ENCODE data around the gene SEMA3A. TPM values are rescaled to one million over a fixed set of nuclear protein-coding genes. Genes with fewer than 3 reads are reported as not detected.

The SEMA3A gene
- total and polyA plus RNA-seq, 2 donors (not counting 1 experiment from before 2014, with no cell fraction given) = 45.2 to 60.8 TPM

GRCh38 chr7:83934118-83934734, 260.4 kb downstream of the SEMA3A start:
- Histone ChIP-seq H3K9me3 (ENCODE audit: control insufficient read depth, insufficient read depth, low read depth, low read length) (no peaks in the 10 kb centered on the region), H3K9ac (ENCODE audit: insufficient read depth, low read length) (no peak overlapping the region), H3K27me3 (ENCODE audit: control insufficient read depth, insufficient read depth, low read length) (no peaks in the 10 kb centered on the region), H3K4me2 (ENCODE audit: extremely low read depth, insufficient read depth, low read length) (no peak overlapping the region), H3K4me3 (replicated peaks in 1 of 4; ENCODE audit: control extremely low read depth in 1 of 4, insufficient read depth in 1 of 4, low read depth in 3 of 4, low read length in 4 of 4) (no peak overlapping the region), H3K4me1 (ENCODE audit: control insufficient read depth, extremely low read depth, insufficient read depth, low read length) (no peaks in the 10 kb centered on the region), H4K20me1 (ENCODE audit: control insufficient read depth, extremely low read depth, insufficient read depth, low read length) (no peaks in the 10 kb centered on the region), H3K79me2 (ENCODE audit: control insufficient read depth, insufficient read depth, low read length) (no peaks in the 10 kb centered on the region), H3K27ac (ENCODE audit: insufficient read depth, low read length) (no peak overlapping the region), H2AFZ (ENCODE audit: low read length) (no peak overlapping the region), H3K36me3 (ENCODE audit: control insufficient read depth, insufficient read depth, low read length) (no peaks in the 10 kb centered on the region)
- TF ChIP-seq EZH2 (IDR thresholded peaks at IDR 0.05; ENCODE audit: low read length, missing control alignments) = no peak
- TF ChIP-seq CTCF (conservative IDR thresholded peaks at IDR 0.05 in 1 of 2, IDR thresholded peaks at IDR 0.05 in 1 of 2; ENCODE audit: low read depth in 1 of 2, low read length in 2 of 2) = peak in 1 of 2 donors; percentile 14
- DNase-seq (ENCODE audit: low read depth in 2 of 2) = peak in 1 of 2 donors; percentile 25

GRCh38 chr7:83931968-83932367, 262.6 kb downstream of the SEMA3A start:
- DNase-seq (ENCODE audit: low read depth in 2 of 2) = no peak
- H3K36me3 ChIP-seq (ENCODE audit: control insufficient read depth, insufficient read depth, low read length) = no peaks in the 10 kb centered on the region
- TF ChIP-seq CTCF (conservative IDR thresholded peaks at IDR 0.05 in 1 of 2, IDR thresholded peaks at IDR 0.05 in 1 of 2; ENCODE audit: low read depth in 1 of 2, low read length in 2 of 2) = no peak
- no peak for TF ChIP-seq EZH2 (IDR thresholded peaks at IDR 0.05; ENCODE audit: low read length, missing control alignments)
- no peaks in the 10 kb centered on the region for H3K27me3 ChIP-seq (ENCODE audit: control insufficient read depth, insufficient read depth, low read length)
- no peaks in the 10 kb centered on the region for H3K4me1 ChIP-seq (ENCODE audit: control insufficient read depth, extremely low read depth, insufficient read depth, low read length)
- H3K4me2 ChIP-seq (ENCODE audit: extremely low read depth, insufficient read depth, low read length) = no peak overlapping the region
- no peaks in the 10 kb centered on the region for H3K9me3 ChIP-seq (ENCODE audit: control insufficient read depth, insufficient read depth, low read depth, low read length)
- no peak overlapping the region for H3K9ac ChIP-seq (ENCODE audit: insufficient read depth, low read length)
- H2AFZ ChIP-seq (ENCODE audit: low read length) = no peak overlapping the region
- no peak overlapping the region for H3K4me3 ChIP-seq (replicated peaks in 1 of 4; ENCODE audit: control extremely low read depth in 1 of 4, insufficient read depth in 1 of 4, low read depth in 3 of 4, low read length in 4 of 4)
- H3K79me2 ChIP-seq (ENCODE audit: control insufficient read depth, insufficient read depth, low read length) = no peaks in the 10 kb centered on the region
- H4K20me1 ChIP-seq (ENCODE audit: control insufficient read depth, extremely low read depth, insufficient read depth, low read length) = no peaks in the 10 kb centered on the region
- H3K27ac ChIP-seq (ENCODE audit: insufficient read depth, low read length) = no peak overlapping the region

GRCh38 chr7:83930262-83930661, 264.3 kb downstream of the SEMA3A start:
- no peaks in the 10 kb centered on the region for H3K36me3 ChIP-seq (ENCODE audit: control insufficient read depth, insufficient read depth, low read length)
- no peak overlapping the region for H3K4me2 ChIP-seq (ENCODE audit: extremely low read depth, insufficient read depth, low read length)
- TF ChIP-seq EZH2 (IDR thresholded peaks at IDR 0.05; ENCODE audit: low read length, missing control alignments) (no peak), CTCF (conservative IDR thresholded peaks at IDR 0.05 in 1 of 2, IDR thresholded peaks at IDR 0.05 in 1 of 2; ENCODE audit: low read depth in 1 of 2, low read length in 2 of 2) (no peak)
- DNase-seq (ENCODE audit: low read depth in 2 of 2) = no peak
- no peak overlapping the region for H2AFZ ChIP-seq (ENCODE audit: low read length)
- no peak overlapping the region for H3K27ac ChIP-seq (ENCODE audit: insufficient read depth, low read length)
- H4K20me1 ChIP-seq (ENCODE audit: control insufficient read depth, extremely low read depth, insufficient read depth, low read length) = no peaks in the 10 kb centered on the region
- H3K9ac ChIP-seq (ENCODE audit: insufficient read depth, low read length) = no peak overlapping the region
- no peak overlapping the region for H3K4me3 ChIP-seq (replicated peaks in 1 of 4; ENCODE audit: control extremely low read depth in 1 of 4, insufficient read depth in 1 of 4, low read depth in 3 of 4, low read length in 4 of 4)
- H3K4me1 ChIP-seq (ENCODE audit: control insufficient read depth, extremely low read depth, insufficient read depth, low read length) = no peaks in the 10 kb centered on the region
- H3K27me3 ChIP-seq (ENCODE audit: control insufficient read depth, insufficient read depth, low read length) = no peaks in the 10 kb centered on the region
- H3K79me2 ChIP-seq (ENCODE audit: control insufficient read depth, insufficient read depth, low read length) = no peaks in the 10 kb centered on the region
- no peaks in the 10 kb centered on the region for H3K9me3 ChIP-seq (ENCODE audit: control insufficient read depth, insufficient read depth, low read depth, low read length)
